B cell (primary cell): ENCODE data around the gene EEFSEC. TPM values are rescaled to one million over a fixed set of nuclear protein-coding genes. Genes with fewer than 3 reads are reported as not detected.

Experiments
- ATAC-seq: fragments of 200-7000 bp; cut with Tn5 transposase; one replicate; pipeline ENCODE4 v1.10.0; 2021; ENCODE audit warnings: low read depth, mild to moderate bottlenecking, moderate number of reproducible peaks, moderate library complexity
- CTCF ChIA-PET: fragments of 350-600 bp; sonication (Branson Sonifier 250); formaldehyde crosslinking; loops from one replicate; lab custom pipeline; 2021; ENCODE audit warnings: antibody characterized with exemption, inconsistent platforms; lab: Charles Lee
- POLR2A ChIA-PET: fragments of 350-600 bp; sonication (Branson Sonifier 250); formaldehyde crosslinking; loops from one replicate; lab custom pipeline; 2021; ENCODE audit warnings: antibody characterized with exemption; lab: Charles Lee
- DNase-seq: peaks from one replicate; pipeline ENCODE4 v3.0.0; 2013
- H2AFZ ChIP-seq: 2 replicates; pipeline ENCODE4 v1.6.1; 2012; ENCODE audit warnings: mild to moderate bottlenecking, low read depth, low read length; ENCODE audit not compliant: insufficient read depth, poor library complexity, severe bottlenecking
- H3K27ac ChIP-seq, 2 donors: 1 replicate in 1 of 2; 2 replicates in 1 of 2; pipeline ENCODE4 v1.5.1; 2012 to 2013; ENCODE audit warnings: low read length in 2 of 2, mild to moderate bottlenecking in 2 of 2, moderate library complexity in 1 of 2
- H3K27me3 ChIP-seq, 4 experiments: fragments of 200-600 bp in 1 of 4; sonication (generic) in 1 of 4; replicated peaks in 1 of 4; 1 replicate in 2 of 4; 2 replicates in 2 of 4; pipeline versions ENCODE4 v1.6.1 to v1.7.0; 2013 to 2016; ENCODE audit warnings: low read length in 3 of 4, mild to moderate bottlenecking in 2 of 4, mixed read lengths in 1 of 4, moderate library complexity in 1 of 4; ENCODE audit not compliant: insufficient read depth in 4 of 4, control insufficient read depth in 3 of 4; ENCODE audit errors: control extremely low read depth in 1 of 4
- H3K36me3 ChIP-seq, 2 experiments: replicated peaks in 1 of 2; 1 replicate in 1 of 2; 2 replicates in 1 of 2; pipeline versions ENCODE4 v1.6.1 to v1.7.1; 2013; ENCODE audit warnings: low read length in 1 of 2; ENCODE audit not compliant: insufficient read depth in 2 of 2, control insufficient read depth in 1 of 2; ENCODE audit errors: control extremely low read depth in 1 of 2, extremely low read depth in 1 of 2
- H3K4me1 ChIP-seq, 2 donors: fragments of 200-600 bp in 1 of 2; sonication (generic) in 1 of 2; 1 replicate in 1 of 2; 2 replicates in 1 of 2; pipeline versions ENCODE4 v1.5.1 to v1.6.1; 2013 to 2017; ENCODE audit warnings: low read length in 2 of 2; ENCODE audit not compliant: control insufficient read depth in 2 of 2, insufficient read depth in 2 of 2
- H3K4me2 ChIP-seq: replicated peaks from 2 replicates; pipeline ENCODE3; 2012; ENCODE audit warnings: mild to moderate bottlenecking, low read depth, low read length; ENCODE audit not compliant: poor library complexity, severe bottlenecking
- H3K4me3 ChIP-seq, 5 experiments: fragments of 200-600 bp in 1 of 5; sonication (generic) in 1 of 5; 1 replicate in 3 of 5; 2 replicates in 2 of 5; pipeline versions ENCODE4 v1.5.1 to v1.7.0; 2011 to 2016; ENCODE audit warnings: low read length in 4 of 5, mild to moderate bottlenecking in 4 of 5, low read depth in 2 of 5, control low read depth in 1 of 5, moderate library complexity in 1 of 5; ENCODE audit not compliant: insufficient read depth in 1 of 5; ENCODE audit errors: control extremely low read depth in 1 of 5, extremely low read depth in 1 of 5
- H3K79me2 ChIP-seq: fragments of 200-600 bp; sonication (generic); one replicate; pipeline ENCODE4 v1.6.0; 2016; ENCODE audit warnings: low read length; ENCODE audit not compliant: control insufficient read depth, insufficient read depth
- H3K9ac ChIP-seq: fragments of 200-600 bp; sonication (generic); 2 replicates; pipeline ENCODE4 v1.6.1; 2017; ENCODE audit warnings: mild to moderate bottlenecking, low read length, moderate library complexity
- H3K9me3 ChIP-seq, 3 donors: one replicate each; pipeline versions ENCODE4 v1.6.1 to v1.7.1; 2013; ENCODE audit warnings: low read length in 2 of 3; ENCODE audit not compliant: control insufficient read depth in 2 of 3, insufficient read depth in 1 of 3; ENCODE audit errors: control extremely low read depth in 1 of 3
- H4K20me1 ChIP-seq: 2 replicates; pipeline ENCODE4 v1.6.0; 2012; ENCODE audit warnings: mild to moderate bottlenecking, low read length; ENCODE audit not compliant: insufficient read depth, control insufficient read depth, poor library complexity, severe bottlenecking
- H3K27ac Mint-ChIP-seq: one replicate; pipeline ENCODE4 v1.8.0; 2021; ENCODE audit warnings: mixed read lengths
- H3K27me3 Mint-ChIP-seq: one replicate; pipeline ENCODE4 v1.8.0; 2021; ENCODE audit warnings: mixed read lengths
- H3K4me1 Mint-ChIP-seq: one replicate; pipeline ENCODE4 v1.8.0; 2021; ENCODE audit warnings: mixed read lengths
- H3K4me3 Mint-ChIP-seq: one replicate; pipeline ENCODE4 v1.8.0; 2021; ENCODE audit warnings: mixed read lengths
- H3K9me3 Mint-ChIP-seq: one replicate; pipeline ENCODE4 v1.8.0; 2022; ENCODE audit warnings: mixed read lengths; ENCODE audit not compliant: insufficient read depth
- CTCF ChIP-seq: fragments of 200-600 bp; IDR thresholded peaks from one replicate; pipeline ENCODE4 v1.8.0; 2022; ENCODE audit warnings: antibody characterized with exemption, mild to moderate bottlenecking
- EZH2 ChIP-seq: IDR thresholded peaks from 2 replicates; pipeline ENCODE4 v1.6.1; 2012; ENCODE audit warnings: borderline replicate concordance, low read depth, mild to moderate bottlenecking, moderate library complexity, low read length; ENCODE audit not compliant: insufficient read depth, poor library complexity, severe bottlenecking
- WGBS: methylation state at CpG from one replicate; pipeline ENCODE4 v1.1.5; 2013; ENCODE audit warnings: missing lambda C conversion rate; ENCODE audit not compliant: insufficient coverage; 5-methylcytosine and 5-hydroxymethylcytosine counted together
- intact Hi-C: fragments of 100-400 bp; cut with micrococcal nuclease; formaldehyde crosslinking; loops from one replicate; pipeline ENCODE4 v1.10.0; 2022
- polyA plus RNA-seq: library from polyadenylated mRNA; depleted of rRNA; stranded (reverse); fragments of >200 nt; gene quantifications from 2 replicates; pipeline ENCODE4 v1.2.3, GENCODE V29; 2012
- total RNA-seq, 2 donors: library from RNA; stranded (reverse); fragments of 120-200 nt in 1 of 2; gene quantifications; 1 replicate in 1 of 2; 2 replicates in 1 of 2; pipeline versions ENCODE4 v1.2.3 to v1.2.4, GENCODE V29; 2013 to 2022

Gene EEFSEC
- total and polyA plus RNA-seq, 2 donors (not counting 1 experiment from before 2014, with no cell fraction given): 17.9 to 18.4 TPM

- no peaks in the 10 kb centered on the region for H3K4me1 ChIP-seq
- intact Hi-C loops: no loop called here
- Mint-ChIP-seq H3K4me1 (no peaks in the 10 kb centered on the region), H3K9me3 (peaks cover 10% of the 10 kb centered on the region), H3K27ac (no peak overlapping the region), H3K27me3 (peaks cover 24% of the 10 kb centered on the region), H3K4me3 (no peak overlapping the region)
- H2AFZ ChIP-seq: no peak overlapping the region
- H3K9ac ChIP-seq: no peak overlapping the region
- CTCF ChIA-PET: no interaction called here
- no peaks in the 10 kb centered on the region for H3K79me2 ChIP-seq
- peaks cover 0 to 17% (median 0%) of the 10 kb centered on the region in 3 donors for H3K9me3 ChIP-seq
- H3K36me3 ChIP-seq: no peaks in the 10 kb centered on the region
- 89% methylated on average over 4 of the region's 6 CpGs for WGBS
- no peak overlapping the region for H3K4me3 ChIP-seq
- no peaks in the 10 kb centered on the region for H4K20me1 ChIP-seq
- TF ChIP-seq EZH2: no peak
- TF ChIP-seq CTCF: no peak
- ATAC-seq (no peak), DNase-seq (no peak)
- H3K27ac ChIP-seq: no peak overlapping the region
- H3K27me3 ChIP-seq: peaks cover 0 to 7% (median 0%) of the 10 kb centered on the region in 4 experiments
- POLR2A ChIA-PET: no interaction called here
- no peak overlapping the region for H3K4me2 ChIP-seq
Measured at GRCh38 chr3:128442949-128443348, 289.7 kb downstream of the EEFSEC start.

- CTCF ChIA-PET: no interaction called here
Measured at GRCh38 chr3:128443771-128444170, 290.5 kb downstream of the EEFSEC start.

More at GRCh38 chr3:128443771-128444170, 290.5 kb downstream of the EEFSEC start:
- H3K4me3 ChIP-seq: no peak overlapping the region
- Mint-ChIP-seq H3K4me1 (peaks cover 5% of the 10 kb centered on the region), H3K27me3 (peaks cover 29% of the 10 kb centered on the region), H3K4me3 (no peak overlapping the region), H3K27ac (no peak overlapping the region), H3K9me3 (peaks cover 12% of the 10 kb centered on the region)
- intact Hi-C loops: no loop called here
- POLR2A ChIA-PET: no interaction called here
- WGBS: 56% methylated on average over 3 of the region's 3 CpGs
- H3K27me3 ChIP-seq: peaks cover 0 to 8% (median 0%) of the 10 kb centered on the region in 4 experiments
- H3K27ac ChIP-seq: no peak overlapping the region
- TF ChIP-seq EZH2 (no peak), CTCF (no peak)
- H3K9me3 ChIP-seq: peaks cover 0 to 19% (median 0%) of the 10 kb centered on the region in 3 donors
- H3K36me3 ChIP-seq: no peaks in the 10 kb centered on the region
- no peaks in the 10 kb centered on the region for H3K79me2 ChIP-seq
- no peaks in the 10 kb centered on the region for H4K20me1 ChIP-seq
- ATAC-seq (no peak), DNase-seq (no peak)
- no peak overlapping the region for H3K9ac ChIP-seq
- H3K4me2 ChIP-seq: no peak overlapping the region
- H2AFZ ChIP-seq: no peak overlapping the region
- no peaks in the 10 kb centered on the region for H3K4me1 ChIP-seq
